WI38 (cell line): Measurements from ENCODE around the gene NTNG1.

Experiments
- H3K4me3 ChIP-seq: 2 replicates; pipeline ENCODE4 v1.5.1; 2011; ENCODE audit warnings: low read depth, mild to moderate bottlenecking, control low read depth, low read length
- TF ChIP-seq, protein P1 (sequence below): IDR thresholded peaks from 2 replicates; pipeline ENCODE4 v1.5.1; 2012; ENCODE audit warnings: low read depth, mild to moderate bottlenecking, control low read depth, low read length

NTNG1 gene

DNA sequence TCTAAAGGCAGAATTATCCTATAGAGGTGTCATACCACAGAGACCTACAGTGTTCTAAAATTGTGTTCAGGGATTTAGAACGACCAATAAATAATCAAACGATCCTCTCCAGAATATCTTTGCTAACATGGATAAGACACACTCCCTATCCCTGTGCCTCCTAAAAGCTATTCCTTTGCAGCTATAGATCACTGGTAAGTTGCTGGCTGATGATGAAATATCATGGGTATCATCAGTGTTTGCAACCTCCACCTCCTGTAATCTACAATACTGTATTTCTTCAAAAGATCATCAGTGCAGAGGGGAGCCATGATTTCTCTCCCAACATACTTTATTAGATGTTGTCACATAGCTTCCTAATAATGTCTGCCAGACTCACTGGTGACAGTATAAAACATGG is 201.9 kb downstream of the NTNG1 start:
- TF ChIP-seq, protein P1, sequence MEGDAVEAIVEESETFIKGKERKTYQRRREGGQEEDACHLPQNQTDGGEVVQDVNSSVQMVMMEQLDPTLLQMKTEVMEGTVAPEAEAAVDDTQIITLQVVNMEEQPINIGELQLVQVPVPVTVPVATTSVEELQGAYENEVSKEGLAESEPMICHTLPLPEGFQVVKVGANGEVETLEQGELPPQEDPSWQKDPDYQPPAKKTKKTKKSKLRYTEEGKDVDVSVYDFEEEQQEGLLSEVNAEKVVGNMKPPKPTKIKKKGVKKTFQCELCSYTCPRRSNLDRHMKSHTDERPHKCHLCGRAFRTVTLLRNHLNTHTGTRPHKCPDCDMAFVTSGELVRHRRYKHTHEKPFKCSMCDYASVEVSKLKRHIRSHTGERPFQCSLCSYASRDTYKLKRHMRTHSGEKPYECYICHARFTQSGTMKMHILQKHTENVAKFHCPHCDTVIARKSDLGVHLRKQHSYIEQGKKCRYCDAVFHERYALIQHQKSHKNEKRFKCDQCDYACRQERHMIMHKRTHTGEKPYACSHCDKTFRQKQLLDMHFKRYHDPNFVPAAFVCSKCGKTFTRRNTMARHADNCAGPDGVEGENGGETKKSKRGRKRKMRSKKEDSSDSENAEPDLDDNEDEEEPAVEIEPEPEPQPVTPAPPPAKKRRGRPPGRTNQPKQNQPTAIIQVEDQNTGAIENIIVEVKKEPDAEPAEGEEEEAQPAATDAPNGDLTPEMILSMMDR: no peak
- H3K4me3 ChIP-seq: no peak overlapping the region

DNA sequence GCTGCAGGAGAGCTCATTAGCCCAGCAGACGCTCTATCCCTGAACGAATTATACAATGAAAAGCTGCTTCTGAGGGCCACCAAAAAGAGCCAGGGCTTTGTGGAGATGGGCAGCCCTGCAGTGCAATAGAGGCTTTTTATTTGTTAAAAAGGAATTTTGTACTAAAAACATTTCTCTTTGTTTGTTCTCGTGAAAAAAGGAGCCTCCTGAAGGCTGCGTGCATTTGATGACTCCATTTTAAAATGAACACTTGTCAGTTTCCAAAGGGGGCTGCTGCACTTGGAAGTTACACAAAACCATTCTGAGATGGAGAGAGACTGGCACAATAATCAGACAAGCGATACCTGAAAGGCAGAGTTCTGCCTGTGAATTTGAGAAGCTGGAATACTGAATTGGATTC is 202.8 kb downstream of the NTNG1 start:
- TF ChIP-seq, protein P1: no peak
- H3K4me3 ChIP-seq: no peak overlapping the region

DNA sequence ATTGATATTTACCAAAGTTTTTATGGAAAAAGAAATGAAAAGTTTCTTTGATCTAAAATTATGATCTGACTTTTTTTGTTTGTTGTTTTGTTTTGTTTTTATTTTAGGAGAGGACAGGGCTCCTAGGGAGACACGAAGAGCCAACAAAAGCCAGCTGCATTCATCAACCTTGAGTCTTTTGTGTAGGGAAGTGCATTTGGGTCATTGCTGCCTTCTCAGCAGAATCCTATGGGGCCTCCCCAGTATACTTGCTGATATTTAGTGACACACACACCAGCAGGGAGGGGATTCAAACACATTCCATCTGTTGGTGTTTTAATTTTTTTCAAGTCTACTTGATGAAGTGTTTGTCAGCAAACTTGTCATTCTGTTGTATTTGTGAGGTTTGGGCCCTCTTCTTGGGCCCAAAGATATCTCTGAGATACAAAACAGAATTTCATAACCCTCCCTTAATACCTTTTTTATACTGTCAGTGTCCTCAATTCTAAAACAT is 203.5 kb downstream of the NTNG1 start:
- TF ChIP-seq, protein P1: no peak
- H3K4me3 ChIP-seq: no peak overlapping the region

DNA sequence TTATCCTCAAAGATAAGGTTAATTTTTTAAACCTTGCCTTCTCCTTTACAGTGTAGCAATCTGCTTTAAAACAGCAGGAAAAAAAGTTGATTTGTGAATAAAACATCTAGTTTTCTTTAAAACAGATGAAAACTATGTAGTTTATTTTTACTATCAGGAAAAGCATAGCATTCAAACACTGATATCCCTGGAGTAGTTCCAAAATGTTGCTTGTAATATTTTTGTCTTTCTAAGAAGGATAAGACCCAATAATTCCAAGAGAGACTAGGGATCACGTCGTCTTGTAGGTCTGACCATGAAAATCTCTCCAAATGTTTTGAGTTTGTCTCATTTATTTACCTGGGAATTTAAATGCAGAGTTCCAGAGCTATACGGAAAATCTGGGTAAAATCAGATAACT is 204.0 kb downstream of the NTNG1 start:
- H3K4me3 ChIP-seq: no peak overlapping the region
- TF ChIP-seq, protein P1: no peak

DNA sequence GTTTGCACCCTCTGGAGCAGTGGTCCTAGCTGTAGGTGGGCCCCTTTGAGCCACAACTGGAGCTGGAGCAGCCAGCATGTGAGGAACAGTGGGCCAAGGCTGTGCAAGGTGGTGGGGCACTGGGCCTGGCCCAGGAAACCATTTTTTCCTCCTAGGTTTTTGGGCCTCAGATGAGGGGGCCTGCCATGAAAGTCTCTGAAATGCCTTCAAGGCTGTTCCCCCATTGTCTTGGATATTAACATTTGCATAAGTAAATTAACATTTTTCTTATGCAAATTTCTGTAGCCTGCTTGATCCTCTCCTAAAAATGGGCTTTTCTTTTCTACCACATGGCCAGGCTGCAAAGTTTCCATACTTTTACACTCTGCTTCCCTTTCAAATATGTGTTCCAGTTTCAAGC is 212.0 kb downstream of the NTNG1 start:
- H3K4me3 ChIP-seq: no peak overlapping the region
- TF ChIP-seq, protein P1: no peak

DNA sequence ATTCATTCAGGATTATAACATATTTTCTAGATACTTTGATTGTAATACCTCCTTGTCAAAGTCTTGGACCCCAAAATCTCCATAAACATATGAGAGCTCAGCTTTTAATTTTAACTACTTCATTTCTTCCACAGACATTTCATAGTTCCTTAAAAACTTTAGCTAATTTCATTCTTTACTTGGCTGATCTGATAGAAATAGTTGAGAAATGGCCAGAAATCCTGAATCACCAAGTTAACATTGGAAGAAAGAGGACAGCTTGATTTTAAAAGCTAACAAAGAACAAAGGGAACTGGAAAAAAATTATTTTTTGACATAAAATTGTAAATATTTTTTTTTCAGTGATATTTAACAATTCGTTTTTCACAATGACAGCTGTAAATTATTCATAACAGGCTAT is 216.5 kb downstream of the NTNG1 start:
- TF ChIP-seq, protein P1: no peak
- no peak overlapping the region for H3K4me3 ChIP-seq

DNA sequence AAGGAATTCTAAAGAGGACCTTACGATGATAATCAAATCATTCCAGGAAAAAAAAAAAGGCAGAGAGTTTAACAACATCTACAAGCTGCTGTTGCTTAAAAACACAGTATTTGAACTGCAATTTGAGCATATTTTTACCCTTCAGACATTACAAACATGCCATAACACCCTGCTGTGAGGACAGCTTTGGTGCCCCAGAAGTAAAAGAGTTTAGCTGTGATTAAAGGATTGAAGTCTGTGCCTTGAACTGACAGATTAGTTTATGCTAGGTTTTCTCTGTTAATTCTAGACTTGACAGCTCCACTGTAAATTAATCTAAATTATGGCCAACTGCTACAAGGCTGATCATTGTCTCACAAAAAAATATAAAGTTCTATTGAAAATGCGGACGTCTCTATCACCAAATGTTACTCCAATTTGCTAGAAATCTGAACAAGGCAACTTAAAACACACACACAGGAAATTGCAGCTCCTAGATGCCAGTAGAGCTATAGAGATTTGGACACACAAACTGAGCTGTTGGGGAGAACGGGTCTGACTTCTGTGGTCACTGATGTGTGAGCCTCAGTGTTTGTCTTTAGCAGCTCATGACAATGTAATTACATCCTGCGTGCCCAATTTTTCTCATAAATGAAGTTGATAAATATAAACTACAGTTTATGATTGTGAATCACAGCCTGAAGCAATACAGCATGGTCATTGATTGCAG is 217.9 kb downstream of the NTNG1 start:
- TF ChIP-seq, protein P1: no peak
- H3K4me3 ChIP-seq: no peak overlapping the region
